Neural cell (in vitro differentiated cells): ENCODE data around the gene PRR15L. TPM values are rescaled to one million over a fixed set of nuclear protein-coding genes. Genes with fewer than 3 reads are reported as not detected.

Experiments
- H2AFZ ChIP-seq: fragments of 200-600, 300-800 bp; sonication (generic), shearing (Covaris generic); 2 replicates; pipeline ENCODE4 v1.6.0; 2014; ENCODE audit warnings: low read depth, mild to moderate bottlenecking, antibody characterized with exemption, low read length, moderate library complexity
- H3F3A ChIP-seq: fragments of 200-600 bp; shearing (Covaris generic); 2 replicates; pipeline ENCODE4 v1.6.1; 2016; ENCODE audit warnings: mild to moderate bottlenecking, moderate library complexity, mixed read lengths, antibody characterized with exemption, low read length; ENCODE audit not compliant: insufficient read depth, poor library complexity, severe bottlenecking
- H3K27ac ChIP-seq: fragments of 200-600, 300-800 bp; sonication (generic), shearing (Covaris generic); 2 replicates; pipeline ENCODE4 v1.5.1; 2014; ENCODE audit warnings: mild to moderate bottlenecking, low read length, moderate library complexity
- H3K27me3 ChIP-seq: fragments of 300-800, 200-600 bp; sonication (generic), shearing (Covaris generic); 2 replicates; pipeline ENCODE4 v1.6.0; 2014; ENCODE audit warnings: mild to moderate bottlenecking, low read depth, low read length, moderate library complexity; ENCODE audit not compliant: insufficient read depth
- H3K36me3 ChIP-seq: fragments of 300-800, 200-600 bp; sonication (generic), shearing (Covaris generic); 2 replicates; pipeline ENCODE4 v1.5.1; 2014; ENCODE audit warnings: mild to moderate bottlenecking, antibody characterized with exemption, low read length, moderate library complexity; ENCODE audit not compliant: insufficient read depth
- H3K4me2 ChIP-seq: fragments of 300-800, 200-600 bp; sonication (generic), shearing (Covaris generic); 2 replicates; pipeline ENCODE4 v1.6.0; 2014; ENCODE audit warnings: mild to moderate bottlenecking, low read length
- H3K4me3 ChIP-seq: fragments of 300-800, 200-600 bp; sonication (generic), shearing (Covaris generic); 2 replicates; pipeline ENCODE4 v1.5.1; 2014; ENCODE audit warnings: mild to moderate bottlenecking, low read length, moderate library complexity
- H3K79me2 ChIP-seq: fragments of 200-600 bp; shearing (Covaris generic); replicated peaks from 2 replicates; pipeline ENCODE4 v1.6.0; 2014; ENCODE audit warnings: mild to moderate bottlenecking, low read length, moderate library complexity; ENCODE audit not compliant: insufficient read depth
- H3K9ac ChIP-seq: fragments of 300-800, 200-600 bp; sonication (generic), shearing (Covaris generic); 2 replicates; pipeline ENCODE4 v1.6.1; 2016; ENCODE audit warnings: mild to moderate bottlenecking, low read length, mixed read lengths
- H3K9me2 ChIP-seq: fragments of 200-600 bp; shearing (Covaris generic); 2 replicates; pipeline ENCODE4 v1.6.1; 2016; ENCODE audit warnings: mild to moderate bottlenecking, low read length, mixed read lengths; ENCODE audit not compliant: insufficient read depth
- H3K9me3 ChIP-seq: fragments of 200-600, 300-800 bp; sonication (generic), shearing (Covaris generic); 2 replicates; pipeline ENCODE4 v1.6.1; 2016; ENCODE audit warnings: mild to moderate bottlenecking, mixed run types, low read length, moderate library complexity, mixed read lengths
- H4K20me1 ChIP-seq: fragments of 200-600 bp; shearing (Covaris generic); 2 replicates; pipeline ENCODE4 v1.6.1; 2016; ENCODE audit warnings: mild to moderate bottlenecking, mixed run types; ENCODE audit not compliant: insufficient read depth
- CTCF ChIP-seq: fragments of 450-650 bp; IDR thresholded peaks from 2 replicates; pipeline ENCODE4 v1.5.1; 2014; ENCODE audit warnings: antibody characterized with exemption, mild to moderate bottlenecking, moderate library complexity; ENCODE audit not compliant: poor library complexity, severe bottlenecking
- EP300 ChIP-seq: fragments of 450-650 bp; conservative IDR thresholded peaks from 2 replicates; pipeline ENCODE4 v1.6.1; 2014; ENCODE audit warnings: antibody characterized with exemption, mild to moderate bottlenecking, moderate library complexity; ENCODE audit not compliant: poor library complexity, severe bottlenecking
- EZH2 ChIP-seq: fragments of 200-600, 300-800 bp; shearing (Covaris generic), sonication (generic); IDR thresholded peaks from 2 replicates; pipeline ENCODE4 v1.6.1; 2014; ENCODE audit warnings: antibody characterized with exemption, low read length, borderline replicate concordance, mild to moderate bottlenecking; ENCODE audit not compliant: insufficient read depth, poor library complexity, severe bottlenecking
- MXI1 ChIP-seq: fragments of 450-650 bp; conservative IDR thresholded peaks from 2 replicates; pipeline ENCODE4 v1.6.1; 2014; ENCODE audit warnings: antibody characterized with exemption, mild to moderate bottlenecking; ENCODE audit not compliant: poor library complexity, severe bottlenecking
- POLR2AphosphoS5 ChIP-seq: IDR thresholded peaks from 2 replicates; pipeline ENCODE4 v1.6.1; 2012
- RAD21 ChIP-seq: fragments of 450-650 bp; conservative IDR thresholded peaks from 2 replicates; pipeline ENCODE4 v1.6.1; 2014; ENCODE audit warnings: antibody characterized with exemption, mild to moderate bottlenecking, moderate library complexity
- REST ChIP-seq: IDR thresholded peaks from 2 replicates; pipeline ENCODE4 v1.6.1; 2012; ENCODE audit warnings: borderline replicate concordance
- SMC3 ChIP-seq: fragments of 450-650 bp; conservative IDR thresholded peaks from 2 replicates; pipeline ENCODE4 v1.6.1; 2014; ENCODE audit warnings: antibody characterized with exemption, mild to moderate bottlenecking, moderate library complexity; ENCODE audit not compliant: poor library complexity
- TAF1 ChIP-seq: IDR thresholded peaks from 2 replicates; pipeline ENCODE4 v1.6.1; 2012; ENCODE audit warnings: low read depth
- polyA plus RNA-seq: library from polyadenylated mRNA; depleted of rRNA; stranded (reverse); fragments of >200 nt; gene quantifications from 2 replicates; pipeline ENCODE4 v1.2.3, GENCODE V29; 2014

Gene PRR15L
- polyA plus RNA-seq, 1 donor from 2014 or later = not detected

- no peaks in the 10 kb centered on the region for H4K20me1 ChIP-seq
- no peak within 1 kb of the TSS for H3K4me2 ChIP-seq
- no peak within 1 kb of the TSS for H3K27ac ChIP-seq
- peak within 1 kb of the TSS; percentile 68 for H3K4me3 ChIP-seq
- TF ChIP-seq TAF1 = no peak
- peak; percentile 55 for TF ChIP-seq MXI1
- no peaks in the 10 kb centered on the region for H3K9me3 ChIP-seq
- H2AFZ ChIP-seq = no peak within 1 kb of the TSS
- H3F3A ChIP-seq = no peaks in the 10 kb centered on the region
- H3K27me3 ChIP-seq = no peaks in the 10 kb centered on the region
- H3K79me2 ChIP-seq = no peaks in the 10 kb centered on the region
- no peaks in the 10 kb centered on the region for H3K36me3 ChIP-seq
- H3K9me2 ChIP-seq = no peaks in the 10 kb centered on the region
- peak within 1 kb of the TSS; percentile 25 for H3K9ac ChIP-seq
Measured at GRCh38 chr17:47941246-47942095, 16.2 kb downstream of the PRR15L start, which contains the start of gene PNPO. Gene PNPO (plus strand): TSS chr17:47941571. CDS start chr17:47941676, 105 bp downstream.

- no peak overlapping the region for H3K9ac ChIP-seq
- H3K27ac ChIP-seq = no peak overlapping the region
- no peaks in the 10 kb centered on the region for H3K9me3 ChIP-seq
- H2AFZ ChIP-seq = no peak overlapping the region
- no peaks in the 10 kb centered on the region for H4K20me1 ChIP-seq
- no peaks in the 10 kb centered on the region for H3K79me2 ChIP-seq
- H3F3A ChIP-seq = no peaks in the 10 kb centered on the region
- no peak overlapping the region for H3K4me3 ChIP-seq
- H3K4me2 ChIP-seq = no peak overlapping the region
- no peaks in the 10 kb centered on the region for H3K36me3 ChIP-seq
- H3K27me3 ChIP-seq = no peaks in the 10 kb centered on the region
- H3K9me2 ChIP-seq = no peaks in the 10 kb centered on the region
- TF ChIP-seq EZH2 = no peak
- TF ChIP-seq MXI1 = no peak
- no peak for TF ChIP-seq EP300
- TF ChIP-seq TAF1 = no peak
- TF ChIP-seq RAD21 = no peak
- no peak for TF ChIP-seq REST
- no peak for TF ChIP-seq SMC3
- TF ChIP-seq CTCF = no peak
- no peak for TF ChIP-seq POLR2AphosphoS5
Measured at GRCh38 chr17:47937941-47938340, 19.7 kb downstream of the PRR15L start.
